ENCODE data around the gene VPS39. TPM values are rescaled to one million over a fixed set of nuclear protein-coding genes. Genes with fewer than 3 reads are reported as not detected.

The VPS39 gene
- total and polyA plus RNA-seq, 2 of the 8 experiments (the other 6 are each of a cell fraction or from before 2014, with no cell fraction given), result 34.4 to 36.6 TPM

DNA sequence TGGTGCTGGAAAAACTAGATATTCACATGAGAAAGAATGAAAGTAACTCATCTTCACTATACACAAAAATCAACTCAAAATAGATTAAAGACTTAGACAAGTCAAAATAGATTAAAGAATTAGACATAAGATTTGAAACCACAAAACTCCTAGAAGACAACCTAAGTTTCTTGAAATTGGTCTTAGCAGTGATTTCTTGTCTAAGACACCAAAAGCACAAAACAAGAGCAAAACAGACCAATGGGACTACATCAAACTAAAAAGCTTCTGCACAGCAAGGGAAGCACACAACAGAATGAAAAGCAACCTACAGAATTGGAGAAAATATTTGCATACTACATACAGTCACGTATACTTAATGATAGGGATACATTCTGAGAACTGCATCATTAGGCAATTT, 6.5 kb upstream of the VPS39 start:
- WGBS, 2 experiments (ENCODE audit: extremely low coverage in 1 of 2, insufficient coverage in 1 of 2, insufficient read length in 1 of 2, insufficient replicate concordance in 2 of 2, low coverage in 1 of 2, low lambda C conversion rate in 2 of 2, missing lambda C conversion rate in 1 of 2), result 93% methylated on average over 1 of the region's 1 CpG; no CpG with 5 or more reads in 1 of the 2 experiments
- no peak overlapping the region for H2BK120ac ChIP-seq (replicated peaks; ENCODE audit: low read depth, low read length)

More for the DNA sequence above, 6.5 kb upstream of the VPS39 start:
- H3K79me1 ChIP-seq (ENCODE audit: low read depth, low read length), result no peaks in the 10 kb centered on the region
- no peak overlapping the region for H3K9ac ChIP-seq (replicated peaks in 1 of 4; ENCODE audit: extremely low read depth in 1 of 4, low read depth in 3 of 4, low read length in 3 of 4)
- FAIRE-seq (no peak), DNase-seq (ENCODE audit: low read depth in 1 of 2, low spot score in 2 of 2) (no peak)
- no peak overlapping the region for H2AK5ac ChIP-seq (ENCODE audit: low read depth, low read length)
- H3K4me3 ChIP-seq (ENCODE audit: extremely low read depth in 1 of 4, insufficient read depth in 2 of 4, low read depth in 3 of 4, low read length in 4 of 4), result no peak overlapping the region
- no peaks in the 10 kb centered on the region for H3K23me2 ChIP-seq (ENCODE audit: low read depth, low read length)
- CTCF ChIA-PET (ENCODE audit: partially characterized antibody), result interaction anchor here (0.6 kb wide), 1 partner anchor 15 kb away, joined by 3 read pairs; no protein-coding TSS in a partner anchor
- no peak overlapping the region for H2BK20ac ChIP-seq (ENCODE audit: low read length)
- H2BK5ac ChIP-seq (ENCODE audit: low read depth, low read length), result no peak overlapping the region
- H2BK15ac ChIP-seq (ENCODE audit: low read length), result no peak overlapping the region
- no peak overlapping the region for H3K14ac ChIP-seq (ENCODE audit: insufficient read length)
- H4K91ac ChIP-seq (replicated peaks; ENCODE audit: insufficient read length, low read length), result no peak overlapping the region
- no peak overlapping the region for H2AFZ ChIP-seq (ENCODE audit: low read length)
- H3K18ac ChIP-seq (ENCODE audit: extremely low read depth, low read length), result no peak overlapping the region
- no peak overlapping the region for H2BK12ac ChIP-seq (ENCODE audit: low read depth, low read length)
- no peaks in the 10 kb centered on the region for H3K9me3 ChIP-seq (ENCODE audit: insufficient read depth in 2 of 2, low read depth in 1 of 2, low read length in 1 of 2)
- peaks cover 8 to 62% (median 37%) of the 10 kb centered on the region in 4 experiments for H3K36me3 ChIP-seq (ENCODE audit: control insufficient read depth in 2 of 4, insufficient read depth in 4 of 4, low read length in 3 of 4)
- no peak for TF ChIP-seq CHD2 (IDR thresholded peaks at IDR 0.05; ENCODE audit: low read length)
- TF ChIP-seq EP300 (IDR thresholded peaks at IDR 0.05; ENCODE audit: borderline replicate concordance in 1 of 2, low read depth in 2 of 2, low read length in 2 of 2), result no peak
- no peak for TF ChIP-seq RAD21 (IDR thresholded peaks at IDR 0.05 in 1 of 2, conservative IDR thresholded peaks at IDR 0.05 in 1 of 2; ENCODE audit: low read depth in 2 of 2, low read length in 2 of 2)
- TF ChIP-seq CHD1 (IDR thresholded peaks at IDR 0.05; ENCODE audit: low read depth, low read length), result no peak
- no peak for TF ChIP-seq ASH2L (IDR thresholded peaks at IDR 0.05; ENCODE audit: low read length)
- TF ChIP-seq NANOG (IDR thresholded peaks at IDR 0.05; ENCODE audit: insufficient read depth, low read depth, low read length, poor library complexity, severe bottlenecking), result no peak
- no peak for TF ChIP-seq SUZ12 (IDR thresholded peaks at IDR 0.05; ENCODE audit: low read length)
- no peak for TF ChIP-seq BCL11A (IDR thresholded peaks at IDR 0.05; ENCODE audit: low read depth in 2 of 2, low read length in 2 of 2)
- TF ChIP-seq POLR2AphosphoS5 (IDR thresholded peaks at IDR 0.05; ENCODE audit: low read depth, low read length), result no peak
- TF ChIP-seq SP1 (IDR thresholded peaks at IDR 0.05; ENCODE audit: low read depth, low read length), result no peak
- no peak overlapping the region for H4K5ac ChIP-seq (ENCODE audit: insufficient read length, low read depth, low read length)
- H3K23ac ChIP-seq (ENCODE audit: insufficient read length), result no peak overlapping the region
- H3K56ac ChIP-seq (replicated peaks; ENCODE audit: insufficient read length, low read depth, low read length), result no peak overlapping the region
- H3K27ac ChIP-seq (ENCODE audit: low read depth, low read length), result no peak overlapping the region
- no peak overlapping the region for H3K4me2 ChIP-seq (ENCODE audit: insufficient read depth in 1 of 2, low read depth in 2 of 2, low read length in 2 of 2)
- H4K20me1 ChIP-seq (replicated peaks in 1 of 2; ENCODE audit: control insufficient read depth in 1 of 2, insufficient read depth in 2 of 2, low read length in 2 of 2), result no peaks in the 10 kb centered on the region
- H4K8ac ChIP-seq (ENCODE audit: extremely low read depth, insufficient read depth, low read length), result no peak overlapping the region
- H3K79me2 ChIP-seq (ENCODE audit: control insufficient read depth in 1 of 2, insufficient read depth in 2 of 2, low read length in 2 of 2), result no peaks in the 10 kb centered on the region
- no peaks in the 10 kb centered on the region for H3K4me1 ChIP-seq (replicated peaks in 1 of 4; ENCODE audit: control insufficient read depth in 3 of 4, insufficient read depth in 4 of 4, low read length in 3 of 4)
- no peak overlapping the region for H3K4ac ChIP-seq (replicated peaks; ENCODE audit: insufficient read length, low read depth, low read length)
- H3K27me3 ChIP-seq (replicated peaks in 1 of 4; ENCODE audit: control insufficient read depth in 3 of 4, extremely low read depth in 1 of 4, insufficient read depth in 3 of 4, low read length in 3 of 4), result no peaks in the 10 kb centered on the region
- POLR2A ChIA-PET (ENCODE audit: partially characterized antibody), result no interaction called here
